OCI-LY7 (cell line): ENCODE data around the gene LIMK2.

Experiments used
- CTCF ChIP-seq: fragments of 200-600 bp; sonication (generic); conservative IDR thresholded peaks from 2 replicates; pipeline ENCODE4 v1.5.1; 2014; ENCODE audit warnings: mild to moderate bottlenecking, antibody characterized with exemption, low read length, moderate library complexity, mixed read lengths
- EZH2phosphoT487 ChIP-seq: fragments of 200-600 bp; sonication (generic); IDR thresholded peaks from 2 replicates; pipeline ENCODE4 v1.6.1; 2018; ENCODE audit warnings: low read depth, borderline replicate concordance, mild to moderate bottlenecking, mixed run types, antibody characterized with exemption, low read length, moderate library complexity, mixed read lengths

DNA sequence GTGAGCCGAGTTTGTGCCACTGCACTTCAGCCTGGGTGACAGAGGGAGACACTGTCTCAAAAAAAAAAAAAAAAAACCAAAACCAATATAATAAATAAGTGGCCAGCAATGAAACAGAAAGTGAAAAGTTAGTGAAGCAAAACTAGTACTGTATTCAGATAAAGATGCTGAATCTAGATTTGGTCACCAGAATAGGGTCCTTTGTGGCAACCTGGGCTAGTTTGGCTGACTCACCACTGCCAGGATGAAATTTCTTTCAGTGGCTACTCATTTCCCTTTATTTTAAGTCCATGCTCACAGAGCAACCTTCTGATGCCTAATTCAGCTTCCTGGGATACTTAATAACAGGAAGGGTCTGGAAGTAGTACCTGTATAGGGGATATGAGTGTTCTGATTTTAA lies 26.0 kb downstream of the LIMK2 start:
- TF ChIP-seq CTCF, result no peak
- TF ChIP-seq EZH2phosphoT487, result no peak
